Colonic mucosa (tissue), 4 donors: ENCODE results near the gene EIF1AD. TPM values are rescaled to one million over a fixed set of nuclear protein-coding genes. Genes with fewer than 3 reads are reported as not detected.
A peak's percentile ranks its signal among the peaks of the same experiment; 100 is the strongest.
"Not testable (repeated sequence)": the region's sequence is repeated elsewhere in the genome, so short reads cannot be mapped to it uniquely, and the experiment has no call there.

ENCODE experiments used
- DNase-seq: peaks from one replicate; pipeline ENCODE4 v3.0.0-alpha.2; 2020
- H3K27ac ChIP-seq: fragments of 200-600 bp; one replicate; pipeline ENCODE4 v1.8.0; 2021
- H3K27me3 ChIP-seq: fragments of 200-600 bp; one replicate; pipeline ENCODE4 v1.8.0; 2021
- H3K36me3 ChIP-seq: fragments of 200-600 bp; one replicate; pipeline ENCODE4 v1.8.0; 2021
- H3K4me1 ChIP-seq: fragments of 200-600 bp; one replicate; pipeline ENCODE4 v1.8.0; 2021; ENCODE audit warnings: mild to moderate bottlenecking
- H3K4me3 ChIP-seq: fragments of 200-600 bp; one replicate; pipeline ENCODE4 v1.8.0; 2021
- H3K9ac ChIP-seq, 2 donors: one replicate each; pipeline ENCODE4 v1.7.0; 2013; ENCODE audit warnings: control low read depth in 2 of 2, low read depth in 2 of 2, low read length in 2 of 2
- H3K9me3 ChIP-seq: fragments of 200-600 bp; one replicate; pipeline ENCODE4 v1.8.0; 2021
- CTCF ChIP-seq: fragments of 200-600 bp; IDR thresholded peaks from one replicate; pipeline ENCODE4 v1.8.0; 2022; ENCODE audit warnings: antibody characterized with exemption, mild to moderate bottlenecking
- intact Hi-C: fragments of 100-400 bp; cut with DNase I; formaldehyde crosslinking; loops from one replicate; pipeline ENCODE4 v1.14.1; 2022
- total RNA-seq, 2 donors: library from RNA; stranded (reverse); fragmentation: NEBNext Ultra II Directional in 1 of 2; extraction: Animal tissue kit (Norgen Biotek cat#: 25700) in 1 of 2; gene quantifications; one replicate each; pipeline ENCODE4 v1.2.1, GENCODE V29; 2021
- donor health status: healthy.
- donor health status: DM: no; HTN: no; CAD: no.
- donor health status: DM: no; HTN: no; CAD: no.

The EIF1AD gene
- total RNA-seq, 2 donors from 2014 or later = 27.8 to 32.8 TPM

- Histone ChIP-seq H3K36me3 (no peaks in the 10 kb centered on the region), H3K27ac (no peak overlapping the region), H3K4me1 (no peaks in the 10 kb centered on the region), H3K9me3 (no peaks in the 10 kb centered on the region), H3K9ac (peak overlapping the region in 1 of 2 donors; percentile 24), H3K27me3 (peaks cover 17% of the 10 kb centered on the region), H3K4me3 (no peak overlapping the region)
- TF ChIP-seq CTCF = no peak
- intact Hi-C loops = no loop called here
- no peak for DNase-seq
Observed at GRCh38 chr11:66011239-66011784, 9.4 kb upstream of the EIF1AD start.

DNA sequence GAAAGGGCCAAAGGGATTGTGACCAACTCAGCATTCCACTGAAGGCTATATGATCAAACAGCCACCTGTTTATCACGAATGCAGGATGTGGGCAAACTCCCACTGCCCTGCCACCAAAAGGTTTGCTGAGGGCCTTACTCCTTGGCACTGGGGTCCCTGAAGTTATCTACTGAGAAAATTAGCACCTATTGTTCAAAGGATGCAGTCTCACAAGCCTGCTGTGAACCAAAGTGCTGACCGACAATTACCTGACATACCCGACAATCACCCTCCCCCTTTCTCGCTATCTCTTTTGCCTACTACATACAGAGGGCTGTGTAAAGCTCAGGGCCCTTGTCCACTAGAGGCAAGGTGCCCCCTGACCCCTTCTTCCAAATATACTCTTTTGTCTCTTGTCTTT lies 8.1 kb upstream of the EIF1AD start:
- H3K36me3 ChIP-seq, DNase-seq, H3K9me3 ChIP-seq, H3K4me3 ChIP-seq, H3K9ac ChIP-seq, H3K27ac ChIP-seq, intact Hi-C loops, H3K4me1 ChIP-seq: not testable (repeated sequence)
- H3K27me3 ChIP-seq = peaks cover 17% of the 10 kb centered on the region

DNA sequence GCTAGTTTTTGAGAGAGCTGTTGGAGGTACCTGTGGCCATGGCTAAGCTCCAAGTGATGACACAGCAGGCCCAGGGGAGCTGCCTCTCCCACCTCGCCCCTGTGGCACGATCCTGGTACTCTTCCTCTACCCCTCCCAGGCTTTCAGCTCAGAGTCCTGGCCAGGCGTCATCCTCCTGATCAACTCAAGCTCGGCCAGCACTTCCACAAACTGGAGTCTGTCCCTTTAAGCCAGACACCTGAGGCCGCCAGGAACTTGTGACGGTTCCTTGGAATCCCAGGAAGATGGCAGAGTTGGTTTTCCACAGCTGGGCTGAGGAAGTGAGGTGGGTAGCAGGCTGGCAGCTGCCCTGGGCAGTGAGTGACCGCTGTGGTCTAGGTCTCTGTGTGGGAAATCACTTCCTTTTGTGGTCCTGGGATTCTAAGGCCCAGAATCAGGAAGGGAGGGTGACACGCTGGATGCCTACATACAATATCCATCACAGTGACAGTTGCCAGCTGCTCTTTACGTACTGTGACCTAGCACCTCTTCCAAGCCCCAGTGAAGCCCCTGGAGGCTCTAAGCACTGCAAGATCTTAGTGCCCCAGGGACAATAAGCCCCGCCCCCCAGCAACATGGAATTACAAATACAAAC lies 6.6 kb upstream of the EIF1AD start:
- Histone ChIP-seq H3K9me3 (no peaks in the 10 kb centered on the region), H3K36me3 (no peaks in the 10 kb centered on the region), H3K27ac (no peak overlapping the region), H3K4me3 (no peak overlapping the region), H3K9ac (no peak overlapping the region), H3K27me3 (peaks cover 17% of the 10 kb centered on the region), H3K4me1 (no peaks in the 10 kb centered on the region)
- no peak for TF ChIP-seq CTCF
- no peak for DNase-seq
- intact Hi-C loops = no loop called here

GRCh38 chr11:66008095-66008467 lies 6.1 kb upstream of the EIF1AD start:
- peaks cover 15% of the 10 kb centered on the region for H3K27me3 ChIP-seq
- peaks cover 3% of the 10 kb centered on the region for H3K4me1 ChIP-seq
- no peak for DNase-seq
- no peak for TF ChIP-seq CTCF
- H3K4me3 ChIP-seq = no peak overlapping the region
- H3K27ac ChIP-seq = no peak overlapping the region
- intact Hi-C loops = no loop called here
- H3K9me3 ChIP-seq = no peaks in the 10 kb centered on the region
- H3K36me3 ChIP-seq = no peaks in the 10 kb centered on the region
- no peak overlapping the region for H3K9ac ChIP-seq

- intact Hi-C loops = no loop called here
- Histone ChIP-seq H3K4me1 (peaks cover 3% of the 10 kb centered on the region), H3K36me3 (no peaks in the 10 kb centered on the region), H3K27ac (no peak overlapping the region), H3K9me3 (no peaks in the 10 kb centered on the region), H3K4me3 (no peak overlapping the region), H3K9ac (no peak overlapping the region), H3K27me3 (peaks cover 9% of the 10 kb centered on the region)
- TF ChIP-seq CTCF = no peak
- no peak for DNase-seq
Observed at GRCh38 chr11:66007201-66007634, 5.3 kb upstream of the EIF1AD start.

GRCh38 chr11:66006891-66007176 lies 4.9 kb upstream of the EIF1AD start:
- intact Hi-C loops = no loop called here
- no peak for DNase-seq
- TF ChIP-seq CTCF = no peak
- Histone ChIP-seq H3K9me3 (no peaks in the 10 kb centered on the region), H3K27ac (no peak overlapping the region), H3K4me3 (no peak overlapping the region), H3K4me1 (peaks cover 3% of the 10 kb centered on the region), H3K27me3 (peaks cover 5% of the 10 kb centered on the region), H3K36me3 (no peaks in the 10 kb centered on the region), H3K9ac (no peak overlapping the region)
